Measurements from ENCODE around the gene ATP2C2. TPM values are rescaled to one million over a fixed set of nuclear protein-coding genes. Genes with fewer than 3 reads are reported as not detected.

ATP2C2 gene
- total RNA-seq, 1 donor from 2014 or later: not detected

GRCh38 chr16:84482951-84483881 lies 114.9 kb downstream of the ATP2C2 start:
- Mint-ChIP-seq H3K4me3 (no peak overlapping the region), H3K27ac (no peak overlapping the region), H3K4me1 (no peaks in the 10 kb centered on the region), H3K27me3 (no peaks in the 10 kb centered on the region), H3K9me3 (no peaks in the 10 kb centered on the region), H3K36me3 (ENCODE audit: low read depth) (peaks cover 34% of the 10 kb centered on the region)
- ChIA-PET CTCF (interaction anchor here (0.9 kb wide), 1 partner anchor 269 kb away, joined by 3 read pairs; no protein-coding TSS in a partner anchor), POLR2A (no interaction called here)
- ATAC-seq (ENCODE audit: low read depth): no peak
- no peak for DNase-seq
- intact Hi-C loops (cut with micrococcal nuclease): no loop called here
- no peak for TF ChIP-seq CTCF (IDR thresholded peaks at IDR 0.05)

GRCh38 chr16:84483882-84484565 lies 115.7 kb downstream of the ATP2C2 start:
- Mint-ChIP-seq H3K9me3 (no peaks in the 10 kb centered on the region), H3K4me1 (no peaks in the 10 kb centered on the region), H3K4me3 (no peak overlapping the region), H3K27me3 (no peaks in the 10 kb centered on the region), H3K27ac (no peak overlapping the region), H3K36me3 (ENCODE audit: low read depth) (peaks cover 35% of the 10 kb centered on the region)
- POLR2A ChIA-PET: interaction anchor here (0.6 kb wide), 1 partner anchor 9 kb away, joined by 3 read pairs; no protein-coding TSS in a partner anchor
- DNase-seq (no peak), ATAC-seq (ENCODE audit: low read depth) (no peak)
- intact Hi-C loops (cut with micrococcal nuclease): loop anchor here (2.0 kb wide), 1 partner anchor 527 kb away; no protein-coding TSS in a partner anchor
- TF ChIP-seq CTCF (IDR thresholded peaks at IDR 0.05): no peak
- CTCF ChIA-PET: no interaction called here

GRCh38 chr16:84484579-84485254 lies 116.4 kb downstream of the ATP2C2 start:
- H3K27me3 Mint-ChIP-seq: no peaks in the 10 kb centered on the region
- POLR2A ChIA-PET: interaction anchor here (0.6 kb wide), 1 partner anchor 10 kb away, joined by 3 read pairs; no protein-coding TSS in a partner anchor
- ATAC-seq (ENCODE audit: low read depth) (no peak), DNase-seq (no peak)
- H3K4me3 Mint-ChIP-seq: no peak overlapping the region
- peaks cover 36% of the 10 kb centered on the region for H3K36me3 Mint-ChIP-seq (ENCODE audit: low read depth)
- CTCF ChIA-PET: no interaction called here
- H3K27ac Mint-ChIP-seq: no peak overlapping the region
- no peaks in the 10 kb centered on the region for H3K9me3 Mint-ChIP-seq
- intact Hi-C loops (cut with micrococcal nuclease): loop anchor here (2.0 kb wide), 1 partner anchor 528 kb away; no protein-coding TSS in a partner anchor
- no peak for TF ChIP-seq CTCF (IDR thresholded peaks at IDR 0.05)
- no peaks in the 10 kb centered on the region for H3K4me1 Mint-ChIP-seq

- no peaks in the 10 kb centered on the region for H3K27me3 Mint-ChIP-seq
- no peak for TF ChIP-seq CTCF (IDR thresholded peaks at IDR 0.05)
- intact Hi-C loops (cut with micrococcal nuclease): loop anchor here (2.0 kb wide), 1 partner anchor 529 kb away; no protein-coding TSS in a partner anchor
- H3K27ac Mint-ChIP-seq: no peak overlapping the region
- H3K36me3 Mint-ChIP-seq (ENCODE audit: low read depth): peaks cover 40% of the 10 kb centered on the region
- no peaks in the 10 kb centered on the region for H3K9me3 Mint-ChIP-seq
- DNase-seq: no peak
- no peak for ATAC-seq (ENCODE audit: low read depth)
- H3K4me1 Mint-ChIP-seq: no peaks in the 10 kb centered on the region
- H3K4me3 Mint-ChIP-seq: no peak overlapping the region
- ChIA-PET CTCF (no interaction called here), POLR2A (no interaction called here)
Observed at GRCh38 chr16:84485255-84486010, 117.1 kb downstream of the ATP2C2 start.

All from activated B cell treated with CpG ODN at 0.5 μM for 24 hours (primary cell).